COR-L47 (cell line): ENCODE data around the gene ADAMTS15.
"Not testable (repeated sequence)": the region's sequence is repeated elsewhere in the genome, so short reads cannot be mapped to it uniquely, and the experiment has no call there.

Experiments used
- DNase-seq: peaks from one replicate; lab custom pipeline; 2025; lab: John Stamatoyannopoulos, UW

Gene ADAMTS15

GRCh38 chr11:130434521-130435223 is 13.8 kb upstream of the ADAMTS15 start:
- peak; percentile 79 for DNase-seq

- DNase-seq = no peak
Observed at GRCh38 chr11:130435671-130436070, 12.8 kb upstream of the ADAMTS15 start.

- DNase-seq = no peak
Observed at GRCh38 chr11:130436171-130436570, 12.3 kb upstream of the ADAMTS15 start.

- no peak for DNase-seq
Observed at GRCh38 chr11:130437848-130438247, 10.6 kb upstream of the ADAMTS15 start.

- DNase-seq = not testable (repeated sequence)
Observed at GRCh38 chr11:130438401-130439159, 9.9 kb upstream of the ADAMTS15 start.

GRCh38 chr11:130439160-130439519 is 9.3 kb upstream of the ADAMTS15 start:
- DNase-seq = no peak

- no peak for DNase-seq
Observed at GRCh38 chr11:130439876-130440275, 8.6 kb upstream of the ADAMTS15 start.

GRCh38 chr11:130441719-130442118 is 6.7 kb upstream of the ADAMTS15 start:
- DNase-seq = no peak

GRCh38 chr11:130442737-130443136 is 5.7 kb upstream of the ADAMTS15 start:
- no peak for DNase-seq

GRCh38 chr11:130445788-130446187 is 2.7 kb upstream of the ADAMTS15 start:
- no peak for DNase-seq

- DNase-seq = no peak
Observed at GRCh38 chr11:130448039-130448415, 418 bp upstream of the ADAMTS15 start.

- peak; percentile 18 for DNase-seq
Observed at GRCh38 chr11:130449310-130449990, 1.0 kb downstream of the ADAMTS15 start.

- DNase-seq = no peak
Observed at GRCh38 chr11:130449996-130450769, 1.7 kb downstream of the ADAMTS15 start.

GRCh38 chr11:130451231-130452019 is 3.0 kb downstream of the ADAMTS15 start:
- no peak for DNase-seq

- no peak for DNase-seq
Observed at GRCh38 chr11:130452176-130452575, 3.7 kb downstream of the ADAMTS15 start.

GRCh38 chr11:130452940-130453339 is 4.5 kb downstream of the ADAMTS15 start:
- DNase-seq = no peak

GRCh38 chr11:130454491-130455252 is 6.2 kb downstream of the ADAMTS15 start:
- no peak for DNase-seq

- DNase-seq = no peak
Observed at GRCh38 chr11:130455483-130456127, 7.2 kb downstream of the ADAMTS15 start.

GRCh38 chr11:130456286-130456685 is 7.8 kb downstream of the ADAMTS15 start:
- DNase-seq = no peak
